Neural crest cell (in vitro differentiated cells): Measurements from ENCODE around the gene IFI27. TPM values are rescaled to one million over a fixed set of nuclear protein-coding genes. Genes with fewer than 3 reads are reported as not detected.
"Not testable (repeated sequence)": the region's sequence is repeated elsewhere in the genome, so short reads cannot be mapped to it uniquely, and the experiment has no call there.

Source experiments
- DNase-seq: peaks from one replicate; pipeline ENCODE4 v3.0.0; 2021; ENCODE audit warnings: low read depth, mixed read lengths, low spot score
- H3K27ac Mint-ChIP-seq: one replicate; pipeline ENCODE4 v1.8.0; 2021; ENCODE audit warnings: mild to moderate bottlenecking, mixed read lengths; ENCODE audit not compliant: unreplicated experiment
- H3K27me3 Mint-ChIP-seq: 2 replicates; pipeline ENCODE4 v1.8.0; 2021; ENCODE audit warnings: low read depth, mild to moderate bottlenecking, mixed read lengths
- H3K36me3 Mint-ChIP-seq: 2 replicates; pipeline ENCODE4 v1.8.0; 2021; ENCODE audit warnings: low read depth, mild to moderate bottlenecking, mixed read lengths
- H3K4me1 Mint-ChIP-seq: 2 replicates; pipeline ENCODE4 v1.8.0; 2021; ENCODE audit warnings: mixed read lengths
- H3K4me3 Mint-ChIP-seq: one replicate; pipeline ENCODE4 v1.8.0; 2021; ENCODE audit warnings: mild to moderate bottlenecking, mixed read lengths
- H3K9me3 Mint-ChIP-seq: 2 replicates; pipeline ENCODE4 v1.8.0; 2021; ENCODE audit warnings: mixed read lengths
- CTCF ChIP-seq: fragments of 200-600 bp; sonication (generic); conservative IDR thresholded peaks from 2 replicates; pipeline ENCODE4 v1.5.0; 2021; ENCODE audit warnings: antibody characterized with exemption, mild to moderate bottlenecking
- long read RNA-seq: library from polyadenylated mRNA; unstranded; transcript quantifications from one replicate; pipeline ENCODE4 v2.0.0, GENCODE V29; 2020
- total RNA-seq: library from RNA; stranded (reverse); gene quantifications from 2 replicates; pipeline ENCODE4 v1.2.1, GENCODE V29; 2021

Gene IFI27
- 8.1 and 9.5 TPM in 2 replicates for total RNA-seq
- long read RNA-seq, partial matches to known transcripts: 0 of 1 reads
- long read RNA-seq, other reads (novel, unspliced or antisense): 1 of 1 reads

GRCh38 chr14:94110552-94111181 lies at the start of gene IFI27:
IFI27 (plus strand) TSS chr14:94110736.
- no peak for TF ChIP-seq CTCF
- peak within 1 kb of the TSS; percentile 68 for H3K27ac Mint-ChIP-seq
- H3K4me3 Mint-ChIP-seq: no peak within 1 kb of the TSS
- H3K9me3 Mint-ChIP-seq: no peaks in the 10 kb centered on the region
- peaks cover 2% of the 10 kb centered on the region for H3K36me3 Mint-ChIP-seq
- H3K27me3 Mint-ChIP-seq: no peaks in the 10 kb centered on the region
- no peak for DNase-seq
- peaks cover 28% of the 10 kb centered on the region for H3K4me1 Mint-ChIP-seq

DNA sequence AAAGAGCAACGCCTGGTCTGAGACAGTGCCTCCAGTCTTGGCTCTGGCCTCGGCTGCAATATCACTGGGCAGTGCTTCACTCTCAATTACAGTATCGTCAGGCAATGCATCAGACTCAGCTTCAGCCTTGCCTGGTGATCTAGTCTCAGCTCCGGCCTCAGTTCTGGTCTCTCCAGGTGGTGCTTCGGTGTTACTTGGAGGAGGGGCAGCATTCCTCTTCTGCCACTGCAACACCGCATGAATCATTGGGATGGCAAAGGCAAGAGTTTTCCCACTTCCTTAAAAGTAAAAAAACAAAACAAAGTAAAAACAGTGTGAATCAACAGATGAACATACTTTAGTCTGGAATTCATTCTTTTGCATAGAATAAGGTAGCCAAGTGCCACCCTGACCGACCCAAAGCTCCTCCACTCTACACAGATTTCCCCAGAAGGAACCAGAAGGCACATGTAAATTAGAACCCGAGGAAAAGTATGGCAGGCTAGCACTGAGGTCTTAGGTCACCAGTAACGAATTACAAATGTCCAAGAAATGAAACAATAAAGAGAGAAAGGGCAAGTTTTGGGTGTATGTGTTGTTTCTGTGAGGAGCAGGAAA lies 48.1 kb upstream of the IFI27 start:
- no peak for DNase-seq
- Mint-ChIP-seq H3K27ac (peak overlapping the region; percentile 3), H3K4me1 (peaks cover 24% of the 10 kb centered on the region)

DNA sequence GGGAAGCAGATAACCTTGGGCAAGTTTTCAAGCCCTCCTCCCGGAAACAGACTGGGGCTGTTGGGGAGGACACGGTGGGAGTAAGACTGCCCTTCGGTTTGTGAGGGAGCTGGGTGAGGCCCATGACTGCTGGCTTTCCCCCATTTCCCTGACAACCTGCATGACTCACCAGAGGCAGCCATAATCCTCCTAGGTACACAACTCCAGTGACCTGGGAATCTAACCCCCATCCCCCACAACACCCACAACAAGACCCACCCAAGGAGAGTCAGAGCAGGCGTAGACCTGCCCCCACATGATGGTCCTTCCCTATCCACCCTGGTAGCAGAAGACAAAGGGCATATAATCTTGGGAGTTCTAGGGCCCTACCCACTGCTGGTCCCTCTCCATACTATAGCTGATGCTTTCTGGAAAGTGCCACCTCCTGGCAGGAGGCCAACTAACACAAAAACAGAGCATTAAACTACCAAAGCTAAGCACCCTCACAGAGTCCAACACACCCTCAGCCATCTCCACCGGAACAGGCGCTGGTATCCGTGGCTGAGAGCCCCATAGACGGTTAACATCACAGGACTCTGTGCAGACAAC lies 44.4 kb upstream of the IFI27 start:
- no peak for DNase-seq
- Mint-ChIP-seq H3K36me3 (peaks cover 52% of the 10 kb centered on the region), H3K27ac (peak overlapping the region; percentile 35)

More for the DNA sequence above, 48.1 kb upstream of the IFI27 start:
- TF ChIP-seq CTCF: no peak
- peaks cover 29% of the 10 kb centered on the region for H3K36me3 Mint-ChIP-seq
- no peak overlapping the region for H3K4me3 Mint-ChIP-seq
- H3K9me3 Mint-ChIP-seq: peaks cover under 1% of the 10 kb centered on the region
- no peaks in the 10 kb centered on the region for H3K27me3 Mint-ChIP-seq

GRCh38 chr14:94072076-94072475 lies 38.5 kb upstream of the IFI27 start:
- H3K4me3 Mint-ChIP-seq, H3K27ac Mint-ChIP-seq, DNase-seq, H3K4me1 Mint-ChIP-seq, H3K27me3 Mint-ChIP-seq: not testable (repeated sequence)
- Mint-ChIP-seq H3K36me3 (peaks cover 67% of the 10 kb centered on the region), H3K9me3 (peaks cover 45% of the 10 kb centered on the region)

More for the DNA sequence above, 44.4 kb upstream of the IFI27 start:
- TF ChIP-seq CTCF: no peak
- H3K4me1 Mint-ChIP-seq: peaks cover 22% of the 10 kb centered on the region
- peaks cover 26% of the 10 kb centered on the region for H3K9me3 Mint-ChIP-seq
- H3K4me3 Mint-ChIP-seq: no peak overlapping the region
- H3K27me3 Mint-ChIP-seq: no peaks in the 10 kb centered on the region

GRCh38 chr14:94074534-94074933 lies 36.0 kb upstream of the IFI27 start:
- peaks cover 31% of the 10 kb centered on the region for H3K9me3 Mint-ChIP-seq
- H3K27ac Mint-ChIP-seq: no peak overlapping the region
- no peak for DNase-seq
- TF ChIP-seq CTCF: no peak
- peaks cover 29% of the 10 kb centered on the region for H3K4me1 Mint-ChIP-seq
- H3K27me3 Mint-ChIP-seq: no peaks in the 10 kb centered on the region
- no peak overlapping the region for H3K4me3 Mint-ChIP-seq
- H3K36me3 Mint-ChIP-seq: peaks cover 59% of the 10 kb centered on the region

DNA sequence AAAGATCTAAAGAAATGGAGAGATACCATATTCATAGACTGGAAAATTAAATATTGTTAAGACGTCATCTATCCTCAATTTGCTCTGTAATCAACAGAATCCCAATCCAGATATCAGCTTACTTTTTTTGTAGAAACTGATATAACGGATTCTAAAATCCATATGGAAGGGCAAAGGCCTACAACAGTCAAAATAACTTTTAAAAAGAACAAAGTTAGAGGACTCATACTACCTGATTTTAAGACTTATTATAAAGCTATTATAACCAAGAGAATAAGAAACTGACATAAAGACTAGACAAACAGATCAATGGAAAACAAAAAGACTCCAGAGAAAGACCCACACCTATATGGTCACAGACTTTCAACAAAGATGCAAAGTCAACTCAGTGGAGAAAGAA lies 35.5 kb upstream of the IFI27 start:
- Mint-ChIP-seq H3K4me1 (peaks cover 34% of the 10 kb centered on the region), H3K9me3 (peaks cover 30% of the 10 kb centered on the region), H3K27me3 (no peaks in the 10 kb centered on the region), H3K4me3 (peak overlapping the region; percentile 62), H3K36me3 (peaks cover 57% of the 10 kb centered on the region), H3K27ac (no peak overlapping the region)
- no peak for DNase-seq
- TF ChIP-seq CTCF: no peak
